ENCODE data around the gene KCP. TPM values are rescaled to one million over a fixed set of nuclear protein-coding genes. Genes with fewer than 3 reads are reported as not detected.

The KCP gene
- polyA plus RNA-seq, 3 donors = 0.11 to 0.16 TPM; not detected in 1

- Histone ChIP-seq H3K9me3 (replicated peaks in 1 of 2; ENCODE audit: control insufficient read depth in 1 of 2, insufficient read depth in 1 of 2, low read length in 2 of 2) (no peaks in the 10 kb centered on the region), H3K4me2 (replicated peaks; ENCODE audit: extremely low read depth, low read length, poor library complexity, severe bottlenecking) (no peak overlapping the region), H3K27ac (ENCODE audit: low read depth in 1 of 2, low read length in 2 of 2) (no peak overlapping the region), H4K20me1 (ENCODE audit: insufficient read depth, low read length) (no peaks in the 10 kb centered on the region), H3K27me3 (ENCODE audit: control insufficient read depth in 2 of 2, insufficient read depth in 2 of 2, low read length in 2 of 2) (no peaks in the 10 kb centered on the region), H3K79me2 (ENCODE audit: insufficient read depth, low read length) (no peaks in the 10 kb centered on the region), H3K9ac (ENCODE audit: insufficient read depth, low read length, poor library complexity, severe bottlenecking) (no peak overlapping the region), H3K4me1 (ENCODE audit: control insufficient read depth in 1 of 2, insufficient read depth in 2 of 2, low read length in 2 of 2) (no peaks in the 10 kb centered on the region), H2AFZ (ENCODE audit: insufficient read depth, low read depth, low read length, poor library complexity, severe bottlenecking) (no peak overlapping the region), H3K4me3 (replicated peaks in 1 of 3; ENCODE audit: low read depth in 2 of 3, low read length in 3 of 3) (no peak overlapping the region), H3K36me3 (replicated peaks in 1 of 2; ENCODE audit: control insufficient read depth in 1 of 2, insufficient read depth in 2 of 2, low read length in 2 of 2) (no peaks in the 10 kb centered on the region)
- Mint-ChIP-seq H3K27me3 (ENCODE audit: low read depth in 3 of 3) (peaks cover 0 to 7% (median 4%) of the 10 kb centered on the region in 3 donors), H3K4me3 (no peak overlapping the region), H3K4me1 (peaks cover 3% of the 10 kb centered on the region), H3K36me3 (no peaks in the 10 kb centered on the region), H3K27ac (no peak overlapping the region), H3K9me3 (no peaks in the 10 kb centered on the region)
- intact Hi-C loops (cut with micrococcal nuclease) = loop anchor here in 1 of 2 donors (5.0 kb wide), 1 partner anchor 37 kb away; no protein-coding TSS in a partner anchor
- DNase-seq = no peak
- TF ChIP-seq, protein P1, sequence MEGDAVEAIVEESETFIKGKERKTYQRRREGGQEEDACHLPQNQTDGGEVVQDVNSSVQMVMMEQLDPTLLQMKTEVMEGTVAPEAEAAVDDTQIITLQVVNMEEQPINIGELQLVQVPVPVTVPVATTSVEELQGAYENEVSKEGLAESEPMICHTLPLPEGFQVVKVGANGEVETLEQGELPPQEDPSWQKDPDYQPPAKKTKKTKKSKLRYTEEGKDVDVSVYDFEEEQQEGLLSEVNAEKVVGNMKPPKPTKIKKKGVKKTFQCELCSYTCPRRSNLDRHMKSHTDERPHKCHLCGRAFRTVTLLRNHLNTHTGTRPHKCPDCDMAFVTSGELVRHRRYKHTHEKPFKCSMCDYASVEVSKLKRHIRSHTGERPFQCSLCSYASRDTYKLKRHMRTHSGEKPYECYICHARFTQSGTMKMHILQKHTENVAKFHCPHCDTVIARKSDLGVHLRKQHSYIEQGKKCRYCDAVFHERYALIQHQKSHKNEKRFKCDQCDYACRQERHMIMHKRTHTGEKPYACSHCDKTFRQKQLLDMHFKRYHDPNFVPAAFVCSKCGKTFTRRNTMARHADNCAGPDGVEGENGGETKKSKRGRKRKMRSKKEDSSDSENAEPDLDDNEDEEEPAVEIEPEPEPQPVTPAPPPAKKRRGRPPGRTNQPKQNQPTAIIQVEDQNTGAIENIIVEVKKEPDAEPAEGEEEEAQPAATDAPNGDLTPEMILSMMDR (IDR thresholded peaks at IDR 0.05) = no peak
- 94% methylated on average over 13 of the region's 23 CpGs for WGBS (ENCODE audit: insufficient coverage)
Measured at GRCh38 chr7:128840326-128841170, 70.0 kb downstream of the KCP start.

- Histone ChIP-seq H4K20me1 (ENCODE audit: insufficient read depth, low read length) (no peaks in the 10 kb centered on the region), H3K27me3 (ENCODE audit: control insufficient read depth in 2 of 2, insufficient read depth in 2 of 2, low read length in 2 of 2) (no peaks in the 10 kb centered on the region), H3K79me2 (ENCODE audit: insufficient read depth, low read length) (no peaks in the 10 kb centered on the region), H3K4me3 (replicated peaks in 1 of 3; ENCODE audit: low read depth in 2 of 3, low read length in 3 of 3) (no peak overlapping the region), H3K4me2 (replicated peaks; ENCODE audit: extremely low read depth, low read length, poor library complexity, severe bottlenecking) (no peak overlapping the region), H2AFZ (ENCODE audit: insufficient read depth, low read depth, low read length, poor library complexity, severe bottlenecking) (no peak overlapping the region), H3K9me3 (replicated peaks in 1 of 2; ENCODE audit: control insufficient read depth in 1 of 2, insufficient read depth in 1 of 2, low read length in 2 of 2) (no peaks in the 10 kb centered on the region), H3K36me3 (replicated peaks in 1 of 2; ENCODE audit: control insufficient read depth in 1 of 2, insufficient read depth in 2 of 2, low read length in 2 of 2) (no peaks in the 10 kb centered on the region), H3K9ac (ENCODE audit: insufficient read depth, low read length, poor library complexity, severe bottlenecking) (no peak overlapping the region), H3K27ac (ENCODE audit: low read depth in 1 of 2, low read length in 2 of 2) (no peak overlapping the region), H3K4me1 (ENCODE audit: control insufficient read depth in 1 of 2, insufficient read depth in 2 of 2, low read length in 2 of 2) (no peaks in the 10 kb centered on the region)
- intact Hi-C loops (cut with micrococcal nuclease) = loop anchor here in 1 of 2 donors (5.0 kb wide), 1 partner anchor 38 kb away; no protein-coding TSS in a partner anchor
- DNase-seq = no peak
- Mint-ChIP-seq H3K27ac (no peak overlapping the region), H3K4me3 (no peak overlapping the region), H3K9me3 (no peaks in the 10 kb centered on the region), H3K4me1 (peaks cover 3% of the 10 kb centered on the region), H3K27me3 (ENCODE audit: low read depth in 3 of 3) (peaks cover 0 to 6% (median 5%) of the 10 kb centered on the region in 3 donors), H3K36me3 (no peaks in the 10 kb centered on the region)
- TF ChIP-seq, protein P1 (IDR thresholded peaks at IDR 0.05) = no peak
- WGBS (ENCODE audit: insufficient coverage) = 96% methylated on average over 8 of the region's 13 CpGs
Measured at GRCh38 chr7:128839751-128840177, 70.7 kb downstream of the KCP start.

Measured in CD14-positive monocyte (primary cell).